K562 (cell line): ENCODE results near the gene TSGA10. TPM values are rescaled to one million over a fixed set of nuclear protein-coding genes. Genes with fewer than 3 reads are reported as not detected.

ENCODE experiments used
- DLX4 ChIP-seq: fragments of 250-450 bp; sonication (Bioruptor Pico); IDR thresholded peaks from 2 replicates; pipeline ENCODE4 v1.6.1; 2021; ENCODE audit warnings: mild to moderate bottlenecking
- E2F6 ChIP-seq, 2 experiments: IDR thresholded peaks; 2 replicates each; pipeline ENCODE4 v1.6.1; 2011; ENCODE audit warnings: borderline replicate concordance in 1 of 2, control low read depth in 1 of 2, low read depth in 1 of 2, low read length in 1 of 2, mild to moderate bottlenecking in 1 of 2, mixed read lengths in 1 of 2, moderate library complexity in 1 of 2; ENCODE audit not compliant: insufficient read depth in 1 of 2, insufficient read length in 1 of 2, poor library complexity in 1 of 2, severe bottlenecking in 1 of 2; ENCODE audit errors: extremely low read depth in 1 of 2
- FOXJ3 ChIP-seq: sonication (generic); formaldehyde crosslinking; IDR thresholded peaks from 2 replicates; pipeline ENCODE4 v1.4.0; 2020; ENCODE audit warnings: mild to moderate bottlenecking, missing genetic modification reagents
- HDAC3 ChIP-seq: fragments of 450-650 bp; IDR thresholded peaks from 2 replicates; pipeline ENCODE4 v1.6.1; 2018; ENCODE audit warnings: borderline replicate concordance, mild to moderate bottlenecking, moderate library complexity; ENCODE audit not compliant: partially characterized antibody
- HMG20B ChIP-seq: fragments of 250-450 bp; sonication (Bioruptor Pico); IDR thresholded peaks from 2 replicates; pipeline ENCODE4 v1.5.0; 2021; ENCODE audit warnings: mild to moderate bottlenecking
- ILF3 ChIP-seq: fragments of 450-650 bp; IDR thresholded peaks from 2 replicates; pipeline ENCODE4 v1.6.1; 2018; ENCODE audit warnings: antibody characterized with exemption, mild to moderate bottlenecking, moderate library complexity, borderline replicate concordance
- KLF16 ChIP-seq: IDR thresholded peaks from 2 replicates; pipeline ENCODE4 v1.6.1; 2016; ENCODE audit warnings: antibody characterized with exemption
- MXI1 ChIP-seq: IDR thresholded peaks from 2 replicates; pipeline ENCODE4 v1.6.1; 2011; ENCODE audit warnings: low read depth, mild to moderate bottlenecking, improper control_type of control experiment, low read length
- NKRF ChIP-seq: fragments of 450-650 bp; IDR thresholded peaks from 2 replicates; pipeline ENCODE4 v1.6.1; 2016; ENCODE audit warnings: borderline replicate concordance
- NR2C1 ChIP-seq, 2 experiments: fragments of 450-650 bp; IDR thresholded peaks; 2 replicates each; pipeline ENCODE4 v1.6.1; 2017; ENCODE audit warnings: mild to moderate bottlenecking in 2 of 2, antibody characterized with exemption in 1 of 2, inconsistent platforms in 1 of 2, missing compliant biosample characterization in 1 of 2, missing genetic modification characterization in 1 of 2
- RHOXF2B ChIP-seq: fragments of 250-450 bp; sonication (Bioruptor Pico); conservative IDR thresholded peaks from 2 replicates; pipeline ENCODE4 v1.5.1; 2021
- RNF219 ChIP-seq: fragments of 250-450 bp; sonication (Bioruptor Pico); IDR thresholded peaks from 2 replicates; pipeline ENCODE4 v1.5.0; 2022; ENCODE audit warnings: mild to moderate bottlenecking
- SMARCA4 ChIP-seq: fragments of 450-650 bp; IDR thresholded peaks from 2 replicates; pipeline ENCODE4 v1.6.1; 2016
- SP1 ChIP-seq: sonication (generic); formaldehyde crosslinking; IDR thresholded peaks from 2 replicates; pipeline ENCODE4 v1.8.1; 2022; ENCODE audit warnings: mild to moderate bottlenecking, missing genetic modification reagents
- TAF9B ChIP-seq: fragments of 450-650 bp; IDR thresholded peaks from 2 replicates; pipeline ENCODE4 v1.6.1; 2018; ENCODE audit warnings: mild to moderate bottlenecking; ENCODE audit not compliant: partially characterized antibody
- TBL1XR1 ChIP-seq, 2 experiments: IDR thresholded peaks; 2 replicates each; pipeline ENCODE4 v1.6.1; 2012; ENCODE audit warnings: improper control_type of control experiment in 2 of 2, low read length in 2 of 2, mild to moderate bottlenecking in 1 of 2
- TRIM24 ChIP-seq, 2 experiments: fragments of 450-650 bp; IDR thresholded peaks; 2 replicates each; pipeline ENCODE4 v1.6.1; 2016
- U2AF2 ChIP-seq: fragments of 200-400 bp; formaldehyde crosslinking; optimal IDR thresholded peaks from 2 replicates; pipeline ENCODE3; 2017; ENCODE audit warnings: low read depth, mild to moderate bottlenecking, low read length
- ZBED1 ChIP-seq: IDR thresholded peaks from 2 replicates; pipeline ENCODE4 v1.6.1; 2014
- ZNF253 ChIP-seq: fragments of 250-450 bp; sonication (Bioruptor Pico); conservative IDR thresholded peaks from 2 replicates; pipeline ENCODE4 v1.6.1; 2021; ENCODE audit warnings: mild to moderate bottlenecking
- ZNF57 ChIP-seq: fragments of 450-650 bp; formaldehyde crosslinking; IDR thresholded peaks from 2 replicates; pipeline ENCODE4 v1.4.0; 2020; ENCODE audit warnings: mild to moderate bottlenecking, moderate library complexity
- polyA plus RNA-seq, 8 experiments: library from polyadenylated mRNA; depleted of rRNA in 4 of 8; stranded (reverse) in 5 of 8; unstranded in 3 of 8; fragments of >200 nt; fragmentation: Nextera tagmentation in 2 of 8; fragmentation: Illumina TruSeq in 1 of 8; extraction: Ambion mirVana in 2 of 8; extraction: Trizol in 1 of 8; gene quantifications; 2 replicates each; pipeline versions ENCODE4 v1.2.1 to v1.2.3, GENCODE V29; 2011 to 2014; ENCODE audit warnings: inconsistent platforms in 1 of 8, missing spikeins in 1 of 8
- total RNA-seq, 7 experiments: library from RNA; depleted of rRNA in 6 of 7; stranded (reverse); fragments of >200 nt in 6 of 7; fragmentation: Illumina TruSeq in 2 of 7; extraction: Trizol in 2 of 7; gene quantifications; 2 replicates each; pipeline versions ENCODE4 v1.2.1 to v1.2.3, GENCODE V29; 2011 to 2021; ENCODE audit warnings: low replicate concordance in 1 of 7

The TSGA10 gene
- total and polyA plus RNA-seq, 9 of the 15 experiments (the other 6 are each of a cell fraction or from before 2014, with no cell fraction given) = 2.1 to 11.3 (median 3.2) TPM

DNA sequence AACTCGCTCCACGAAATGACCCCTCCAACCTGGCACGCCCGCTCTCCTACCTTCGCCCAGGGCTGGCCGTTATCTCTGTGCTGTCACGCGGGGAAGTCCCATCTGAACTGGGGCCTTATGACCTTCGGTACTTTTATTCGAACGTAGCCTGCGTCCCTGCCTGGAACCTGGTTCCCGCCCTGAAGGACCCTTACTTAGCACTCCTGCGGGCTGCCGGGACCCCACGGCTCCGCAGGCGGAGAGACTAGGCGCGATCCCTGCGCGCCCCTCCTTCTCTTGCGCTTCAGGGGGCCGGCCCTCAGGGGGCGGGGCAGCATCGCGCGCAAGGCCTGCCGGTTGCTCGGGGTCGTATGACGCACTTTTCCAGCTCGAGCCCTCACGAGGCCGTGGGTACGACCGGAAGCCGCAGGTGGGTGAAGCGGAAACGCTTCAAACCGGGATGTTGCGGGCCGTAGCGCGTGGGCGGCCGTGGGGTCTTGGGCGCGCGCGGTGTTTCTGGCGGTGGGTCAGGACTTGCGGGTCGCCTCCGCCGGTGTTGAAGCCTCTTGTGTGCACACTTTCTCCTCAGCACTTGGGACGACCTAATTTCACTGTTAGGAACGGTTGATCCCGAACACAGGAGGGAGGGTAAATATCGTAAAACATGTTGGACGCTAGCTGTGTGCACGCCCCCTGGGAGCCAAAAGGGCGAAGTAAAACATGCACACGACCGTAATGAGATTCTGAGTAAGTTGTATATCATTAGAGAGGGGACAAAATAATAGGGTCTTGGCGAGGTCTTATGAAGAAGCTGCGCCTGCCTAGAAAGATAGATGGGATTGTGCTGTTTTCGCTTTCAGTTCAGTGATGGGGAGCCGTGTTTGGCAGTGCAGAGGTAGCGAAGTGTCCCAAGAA lies at the start of gene TSGA10, which contains the start of gene LIPT1 (continued):
- TF ChIP-seq ZNF253 = no peak
- TF ChIP-seq E2F6 (IDR thresholded peaks at IDR 0.05; ENCODE audit: borderline replicate concordance in 1 of 2, extremely low read depth in 1 of 2, insufficient read depth in 1 of 2, insufficient read length in 1 of 2, low read depth in 1 of 2, low read length in 1 of 2, poor library complexity in 1 of 2, severe bottlenecking in 1 of 2) = peak in 1 of 2 experiments; percentile 67
- no peak for TF ChIP-seq ZBED1
- no peak for TF ChIP-seq U2AF2
- peak; percentile 55 for TF ChIP-seq SMARCA4
- TF ChIP-seq TBL1XR1 (IDR thresholded peaks at IDR 0.05; ENCODE audit: low read length in 2 of 2) = no peak; a peak in 1 of 4 replicates
- TF ChIP-seq NR2C1 (IDR thresholded peaks at IDR 0.05) = peak; percentile 69
- peak; percentile 78 for TF ChIP-seq NR2C1 (tag; IDR thresholded peaks at IDR 0.05)
- TF ChIP-seq DLX4 (CRISPR knock-in tag) = no peak
- TF ChIP-seq HMG20B (CRISPR knock-in tag) = no peak
- no peak for TF ChIP-seq ZNF57 (CRISPR knock-in tag)
- no peak for TF ChIP-seq RNF219 (CRISPR knock-in tag)
- TF ChIP-seq FOXJ3 = no peak
- TF ChIP-seq TAF9B = peak; percentile 66
- TF ChIP-seq ILF3 = no peak
- TF ChIP-seq HDAC3 = no peak
- peak; percentile 78 for TF ChIP-seq SP1 (CRISPR knock-in tag)
- no peak for TF ChIP-seq KLF16
- TF ChIP-seq MXI1 = peak; percentile 46
- TF ChIP-seq TRIM24 (IDR thresholded peaks at IDR 0.05) = 0 out of 4 replicates have a peak, but pooled peaks of 1 of the 2 experiments have one; percentile 36
- no peak for TF ChIP-seq RHOXF2B (CRISPR knock-in tag)
- TF ChIP-seq NKRF = peak; percentile 85
